Smooth muscle cell of bladder (primary cell): Measurements from ENCODE around the gene TMPRSS4. TPM values are rescaled to one million over a fixed set of nuclear protein-coding genes. Genes with fewer than 3 reads are reported as not detected.

ENCODE experiments used
- total RNA-seq: library from RNA; depleted of rRNA; stranded (reverse); fragments of >200 nt; gene quantifications from 2 replicates; pipeline ENCODE4 v1.2.3, GENCODE V29; 2014

TMPRSS4 gene, protein sequence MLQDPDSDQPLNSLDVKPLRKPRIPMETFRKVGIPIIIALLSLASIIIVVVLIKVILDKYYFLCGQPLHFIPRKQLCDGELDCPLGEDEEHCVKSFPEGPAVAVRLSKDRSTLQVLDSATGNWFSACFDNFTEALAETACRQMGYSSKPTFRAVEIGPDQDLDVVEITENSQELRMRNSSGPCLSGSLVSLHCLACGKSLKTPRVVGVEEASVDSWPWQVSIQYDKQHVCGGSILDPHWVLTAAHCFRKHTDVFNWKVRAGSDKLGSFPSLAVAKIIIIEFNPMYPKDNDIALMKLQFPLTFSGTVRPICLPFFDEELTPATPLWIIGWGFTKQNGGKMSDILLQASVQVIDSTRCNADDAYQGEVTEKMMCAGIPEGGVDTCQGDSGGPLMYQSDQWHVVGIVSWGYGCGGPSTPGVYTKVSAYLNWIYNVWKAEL
- not detected in 2 replicates for total RNA-seq

DNA sequence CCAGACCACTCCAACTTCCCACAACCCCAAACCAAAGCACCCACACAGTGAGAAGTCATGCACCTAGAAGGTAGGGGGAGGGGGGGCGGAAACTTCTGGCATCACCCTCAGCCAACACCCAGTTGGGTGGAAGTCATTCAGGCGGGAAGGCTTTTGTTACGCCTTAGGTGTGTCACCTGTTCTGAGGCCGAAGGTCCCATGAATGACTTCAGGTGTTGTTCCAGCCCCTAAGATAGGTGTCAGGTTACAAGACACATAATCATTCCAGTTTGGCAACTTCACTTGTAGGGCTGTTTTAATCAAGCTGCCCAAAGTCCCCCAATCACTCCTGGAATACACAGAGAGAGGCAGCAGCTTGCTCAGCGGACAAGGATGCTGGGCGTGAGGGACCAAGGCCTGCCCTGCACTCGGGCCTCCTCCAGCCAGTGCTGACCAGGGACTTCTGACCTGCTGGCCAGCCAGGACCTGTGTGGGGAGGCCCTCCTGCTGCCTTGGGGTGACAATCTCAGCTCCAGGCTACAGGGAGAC is at the start of gene TMPRSS4:
TSS of gene TMPRSS4 (plus strand) at position 325 of the 528 bp plus-strand sequence. CDS start 225 bp downstream, outside the sequence.

GRCh38 chr11:118086913-118087768 is 10.3 kb downstream of the TMPRSS4 start, which contains the start of gene SMIM35:
Gene SMIM35, minus strand, starts transcription at chr11:118086963. Its CDS starts 206 bp downstream, at chr11:118086757.

DNA sequence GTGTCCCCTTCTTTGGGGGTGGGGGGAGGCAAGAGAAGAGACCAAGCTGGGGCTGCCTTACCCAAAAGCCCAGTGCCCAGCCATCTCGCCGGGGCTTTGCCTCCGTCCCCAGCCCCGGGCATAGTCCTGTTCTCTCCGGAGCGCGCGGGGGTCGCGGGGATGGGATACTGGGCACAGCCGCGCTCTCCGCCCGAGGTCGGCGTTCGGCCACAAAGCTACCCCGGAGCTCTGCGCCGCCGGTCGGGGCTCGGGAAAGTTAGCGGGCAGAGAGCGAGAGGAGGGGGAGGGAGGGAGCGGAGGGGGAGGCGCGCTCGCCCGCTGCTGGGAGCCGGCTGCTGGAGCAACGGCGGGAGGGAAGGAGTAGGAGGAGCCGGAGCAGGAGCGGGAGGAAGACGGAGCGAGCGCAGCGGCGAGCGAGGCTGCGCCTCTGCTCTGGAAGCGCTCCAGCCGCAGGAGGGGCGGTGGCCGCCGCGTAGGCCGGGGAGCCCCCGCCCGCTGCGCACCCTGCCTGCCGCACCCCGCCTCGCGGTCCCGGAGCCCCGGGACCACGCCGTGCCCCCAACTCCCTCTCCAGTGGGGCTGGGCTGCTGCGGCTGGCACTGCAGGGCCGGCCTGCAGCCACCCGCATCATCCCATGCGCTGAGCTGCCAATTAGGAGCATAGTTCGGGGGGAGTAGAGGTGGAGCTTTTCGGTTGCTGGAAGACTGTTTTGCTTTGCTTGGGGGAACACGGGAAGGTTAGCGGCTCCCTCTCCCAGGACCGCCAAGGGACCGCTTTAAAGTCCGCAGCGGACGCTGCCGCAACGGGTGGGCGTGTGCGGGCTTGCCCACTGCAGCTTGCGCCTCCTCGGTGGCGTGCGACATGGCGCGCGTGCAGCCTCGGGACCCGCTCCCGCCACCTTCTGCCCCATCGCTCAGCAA is 75.9 kb downstream of the TMPRSS4 start, which contains the start of gene SCN4B:
TSS of gene SCN4B (minus strand) at position 272 of the 920 bp plus-strand sequence. CDS start at position 122, 150 bp downstream.

Other genes with a start within 250 kb of the TMPRSS4 start
- 0.37 TPM in 1 of 2 replicates, not detected in the other for gene FXYD6, start 200.4 kb upstream of the TMPRSS4 start, total RNA-seq
- gene TMPRSS13, start 147.7 kb upstream of the TMPRSS4 start, total RNA-seq = not detected in 2 replicates
- not detected in 2 replicates for gene IL10RA, start 90.7 kb upstream of the TMPRSS4 start, total RNA-seq
- gene SMIM35, start 9.9 kb downstream of the TMPRSS4 start, total RNA-seq = not detected in 2 replicates
- under 0.01 and 0.14 TPM in 2 replicates for gene SCN4B, start 75.7 kb downstream of the TMPRSS4 start, total RNA-seq
- under 0.01 TPM in 1 of 2 replicates, not detected in the other for gene SCN2B, start 99.6 kb downstream of the TMPRSS4 start, total RNA-seq
- gene JAML, start 147.9 kb downstream of the TMPRSS4 start, total RNA-seq = not detected in 2 replicates
- 0.28 TPM in 2 replicates for gene MPZL3, start 175.3 kb downstream of the TMPRSS4 start, total RNA-seq
- gene MPZL2, start 187.2 kb downstream of the TMPRSS4 start, total RNA-seq = under 0.01 TPM in 1 of 2 replicates, not detected in the other
- not detected in 2 replicates for gene CD3E, start 227.7 kb downstream of the TMPRSS4 start, total RNA-seq